ENCODE results near the gene COL6A2. TPM values are rescaled to one million over a fixed set of nuclear protein-coding genes. Genes with fewer than 3 reads are reported as not detected.

The COL6A2 gene
- polyA plus RNA-seq, 2 of the 4 experiments (the other 2 are of a cell fraction), result 2.3 to 13.1 TPM

- Histone ChIP-seq H3K9me3 (no peaks in the 10 kb centered on the region), H3K4me1 (no peaks in the 10 kb centered on the region), H3K27ac (no peak overlapping the region), H3K4me3 (no peak overlapping the region), H3K4me2 (no peak overlapping the region)
- DNase-seq (ENCODE audit: low read depth in 1 of 2, low spot score in 1 of 2) (no peak), ATAC-seq (no peak), FAIRE-seq (no peak)
- 74% methylated on average over 21 of the region's 22 CpGs for WGBS (ENCODE audit: missing lambda C conversion rate)
- TF ChIP-seq TFCP2L1 (CRISPR knock-in tag; IDR thresholded peaks at IDR 0.05), result no peak
- no peak for TF ChIP-seq ZSCAN20 (CRISPR knock-in tag; IDR thresholded peaks at IDR 0.05)
- TF ChIP-seq MYC (IDR thresholded peaks at IDR 0.05; ENCODE audit: borderline replicate concordance, low read length), result no peak
- no peak for TF ChIP-seq HOXA7 (CRISPR knock-in tag; IDR thresholded peaks at IDR 0.05)
- no peak for TF ChIP-seq FOXS1 (CRISPR knock-in tag; IDR thresholded peaks at IDR 0.05)
- TF ChIP-seq KDM5A (IDR thresholded peaks at IDR 0.05), result no peak
- TF ChIP-seq E2F6 (IDR thresholded peaks at IDR 0.05; ENCODE audit: borderline replicate concordance, low read depth), result no peak
- ChIA-PET CTCF (interaction anchor here (1.2 to 1.8 kb wide), 4 partner anchors 8 to 179 kb away, joined by 3 to 7 read pairs (median 5); no protein-coding TSS in a partner anchor), POLR2A (no interaction called here)
Measured at GRCh38 chr21:46149205-46149901, 51.4 kb downstream of the COL6A2 start.

- H3K4me1 ChIP-seq, result no peaks in the 10 kb centered on the region
- 80% methylated on average over 2 of the region's 19 CpGs for WGBS (ENCODE audit: missing lambda C conversion rate)
- ATAC-seq (no peak), DNase-seq (ENCODE audit: low read depth in 1 of 2, low spot score in 1 of 2) (no peak), FAIRE-seq (no peak)
- H3K9me3 ChIP-seq, result no peaks in the 10 kb centered on the region
- no peak overlapping the region for H3K4me3 ChIP-seq
- ChIA-PET CTCF (interaction anchor here (1.4 to 1.8 kb wide), 3 partner anchors 9 to 180 kb away, joined by 4 to 7 read pairs (median 6); no protein-coding TSS in a partner anchor), POLR2A (no interaction called here)
- TF ChIP-seq CHD4 (IDR thresholded peaks at IDR 0.05; ENCODE audit: borderline replicate concordance) (no peak), MYC (IDR thresholded peaks at IDR 0.05; ENCODE audit: borderline replicate concordance, low read length) (no peak)
- H3K4me2 ChIP-seq, result no peak overlapping the region
- no peak overlapping the region for H3K27ac ChIP-seq
Measured at GRCh38 chr21:46150073-46150472, 52.2 kb downstream of the COL6A2 start.

- CTCF ChIA-PET, result interaction anchor here (1.4 to 1.8 kb wide), 3 partner anchors 8 to 180 kb away, joined by 4 to 7 read pairs (median 6); no protein-coding TSS in a partner anchor
- H3K9me3 ChIP-seq, result no peaks in the 10 kb centered on the region
- FAIRE-seq (no peak), ATAC-seq (no peak), DNase-seq (ENCODE audit: low read depth in 1 of 2, low spot score in 1 of 2) (no peak)
- 80% methylated on average over 11 of the region's 24 CpGs for WGBS (ENCODE audit: missing lambda C conversion rate)
- H3K4me2 ChIP-seq, result no peak overlapping the region
- no peaks in the 10 kb centered on the region for H3K4me1 ChIP-seq
- POLR2A ChIA-PET, result no interaction called here
- H3K4me3 ChIP-seq, result no peak overlapping the region
- TF ChIP-seq HMGXB4 (CRISPR knock-in tag; IDR thresholded peaks at IDR 0.05; ENCODE audit: borderline replicate concordance) (no peak), MAFK (IDR thresholded peaks at IDR 0.05; ENCODE audit: partially characterized antibody) (peak; percentile 44)
- H3K27ac ChIP-seq, result no peak overlapping the region
Measured at GRCh38 chr21:46150491-46151121, 52.7 kb downstream of the COL6A2 start.

GRCh38 chr21:46151261-46151988, 53.5 kb downstream of the COL6A2 start:
- ChIA-PET CTCF (interaction anchor here (5.2 kb wide), 1 partner anchor 8 kb away, joined by 34 read pairs; no protein-coding TSS in a partner anchor), POLR2A (no interaction called here)
- Histone ChIP-seq H3K27ac (no peak overlapping the region), H3K4me2 (no peak overlapping the region), H3K9me3 (no peaks in the 10 kb centered on the region), H3K4me3 (no peak overlapping the region), H3K4me1 (no peaks in the 10 kb centered on the region)
- TF ChIP-seq BCL3 (IDR thresholded peaks at IDR 0.05) (no peak), CHD2 (IDR thresholded peaks at IDR 0.05; ENCODE audit: low read length, partially characterized antibody) (no peak), RFX5 (IDR thresholded peaks at IDR 0.05) (no peak), REST (IDR thresholded peaks at IDR 0.05) (no peak), KDM1A (IDR thresholded peaks at IDR 0.05; ENCODE audit: low read depth) (no peak), RARB (CRISPR knock-in tag; IDR thresholded peaks at IDR 0.05) (no peak), CEBPB (IDR thresholded peaks at IDR 0.05) (no peak), JUN (IDR thresholded peaks at IDR 0.05) (no peak), ZSCAN20 (CRISPR knock-in tag; IDR thresholded peaks at IDR 0.05) (no peak), ESRRA (IDR thresholded peaks at IDR 0.05; ENCODE audit: borderline replicate concordance, low read length) (no peak), HOXA7 (CRISPR knock-in tag; IDR thresholded peaks at IDR 0.05) (no peak), NFE2L2 (conservative IDR thresholded peaks at IDR 0.05; ENCODE audit: low read length) (no peak)
- no peak for DNase-seq (ENCODE audit: low read depth in 1 of 2, low spot score in 1 of 2)
- 85% methylated on average over 18 of the region's 47 CpGs for WGBS (ENCODE audit: missing lambda C conversion rate)
- no peak for FAIRE-seq
- ATAC-seq, result no peak

All from A549 (cell line).